Lung (tissue), 16 donors: ENCODE data around the gene MBD3. TPM values are rescaled to one million over a fixed set of nuclear protein-coding genes. Genes with fewer than 3 reads are reported as not detected.
"Not testable (repeated sequence)": the region's sequence is repeated elsewhere in the genome, so short reads cannot be mapped to it uniquely, and the experiment has no call there.

Experiments
- ATAC-seq: fragments of 200-7000 bp; cut with Tn5 transposase; one replicate; pipeline ENCODE4 v1.9.1; 2020; ENCODE audit warnings: moderate number of reproducible peaks; ENCODE audit not compliant: insufficient read depth, low FRiP score
- DNase-seq, 3 donors: peaks; one replicate each; pipeline ENCODE4 v3.0.0-alpha.2; 2013 to 2017
- H3K27ac ChIP-seq, 2 donors: one replicate each; pipeline ENCODE4 v1.5.1; 2013; ENCODE audit warnings: mild to moderate bottlenecking in 2 of 2, moderate library complexity in 2 of 2, control low read depth in 1 of 2, inconsistent platforms in 1 of 2, low read depth in 1 of 2, low read length in 1 of 2
- H3K27me3 ChIP-seq, 3 donors: one replicate each; pipeline ENCODE4 v1.5.1; 2013; ENCODE audit warnings: low read length in 2 of 3; ENCODE audit not compliant: control insufficient read depth in 3 of 3, insufficient read depth in 3 of 3
- H3K36me3 ChIP-seq, 4 donors: one replicate each; pipeline ENCODE4 v1.5.1; 2013; ENCODE audit warnings: low read length in 4 of 4, mild to moderate bottlenecking in 1 of 4, moderate library complexity in 1 of 4; ENCODE audit not compliant: control insufficient read depth in 4 of 4, insufficient read depth in 4 of 4
- H3K4me1 ChIP-seq, 5 donors: one replicate each; pipeline ENCODE4 v1.5.1; 2013; ENCODE audit warnings: low read length in 5 of 5, mild to moderate bottlenecking in 2 of 5, moderate library complexity in 1 of 5; ENCODE audit not compliant: control insufficient read depth in 5 of 5, insufficient read depth in 5 of 5
- H3K4me3 ChIP-seq: one replicate; pipeline ENCODE4 v1.5.1; 2013; ENCODE audit warnings: mild to moderate bottlenecking, control low read depth, moderate library complexity
- H3K9ac ChIP-seq, 2 donors: one replicate each; pipeline ENCODE4 v1.5.1; 2013; ENCODE audit warnings: low read length in 2 of 2, control low read depth in 1 of 2; ENCODE audit not compliant: insufficient read depth in 1 of 2
- H3K9me3 ChIP-seq, 4 donors: one replicate each; pipeline ENCODE4 v1.5.1; 2013; ENCODE audit warnings: low read length in 3 of 4, mild to moderate bottlenecking in 1 of 4, moderate library complexity in 1 of 4; ENCODE audit not compliant: control insufficient read depth in 4 of 4, insufficient read depth in 3 of 4
- CTCF ChIP-seq: IDR thresholded peaks from 2 replicates; pipeline ENCODE4 v1.5.1; 2012; ENCODE audit warnings: mild to moderate bottlenecking; ENCODE audit errors: control extremely low read depth, extremely low read depth
- WGBS, 2 donors: extraction: QIAGEN DNeasy Blood & Tissue Kit; methylation state at CpG; one replicate each; pipeline ENCODE4 v1.1.7; 2013; 5-methylcytosine and 5-hydroxymethylcytosine counted together
- long read RNA-seq, 5 donors: transcript quantifications; one replicate each; lab custom pipeline, GENCODE V29; 2026
- polyA plus RNA-seq, 2 donors: library from polyadenylated mRNA; stranded (reverse); fragments of 200-250 nt; gene quantifications; one replicate each; pipeline ENCODE4 v1.2.1, GENCODE V29; 2013
- total RNA-seq, 2 donors: library from RNA; depleted of rRNA in 1 of 2; stranded (reverse); fragments of >200 nt in 1 of 2; gene quantifications; one replicate each; pipeline ENCODE4 v1.2.1, GENCODE V29; 2014 to 2021
- donor health status: control.
- donor health status: control.
- donor health status: Bipolar disorder and iron deficiency.
- donor health status: healthy.
- donor health status: DM: yes; HTN: yes; CAD: no.

MBD3 gene
- 100 to 1,000 TPM in 1 of 2 donors, 10 to 100 TPM in 1; 48.1 to 102 TPM for total RNA-seq
- polyA plus RNA-seq, result 100 to 1,000 TPM in 1 of 2 donors, 10 to 100 TPM in 1; 74.8 to 129 TPM
- long read RNA-seq, donor 1, full-length matches to known transcripts, result 20 of 25 reads
- long read RNA-seq, donor 1, partial matches to known transcripts, result 5 of 25 reads
- long read RNA-seq, donor 1, other reads (novel, unspliced or antisense), result 0 of 25 reads
- long read RNA-seq, donor 2, full-length matches to known transcripts, result 6 of 6 reads
- long read RNA-seq, donor 2, partial matches to known transcripts, result 0 of 6 reads
- long read RNA-seq, donor 2, other reads (novel, unspliced or antisense), result 0 of 6 reads
- long read RNA-seq, donor 3, full-length matches to known transcripts, result 8 of 8 reads
- long read RNA-seq, donor 3, partial matches to known transcripts, result 0 of 8 reads
- long read RNA-seq, donor 3, other reads (novel, unspliced or antisense), result 0 of 8 reads
- long read RNA-seq, donor 4, full-length matches to known transcripts, result 3 of 3 reads
- long read RNA-seq, donor 4, partial matches to known transcripts, result 0 of 3 reads
- long read RNA-seq, donor 4, other reads (novel, unspliced or antisense), result 0 of 3 reads
- long read RNA-seq, donor 5, full-length matches to known transcripts, result 17 of 17 reads
- long read RNA-seq, donor 5, partial matches to known transcripts, result 0 of 17 reads
- long read RNA-seq, donor 5, other reads (novel, unspliced or antisense), result 0 of 17 reads

GRCh38 chr19:1592755-1593500, at the start of gene MBD3:
MBD3 (minus strand) TSS chr19:1592865; CDS start chr19:1592631, 234 bp downstream.
- Histone ChIP-seq H3K4me3 (peak within 1 kb of the TSS; percentile 75), H3K4me1 (peaks cover 0 to 12% (median 5%) of the 10 kb centered on the region in 5 donors), H3K27ac (peak within 1 kb of the TSS; percentile 96 to 99), H3K36me3 (peaks cover 9 to 14% (median 9%) of the 10 kb centered on the region in 4 donors), H3K9me3 (no peaks in the 10 kb centered on the region), H3K9ac (peak within 1 kb of the TSS; percentile 73 to 84), H3K27me3 (no peaks in the 10 kb centered on the region)
- ATAC-seq, result peak; percentile 93
- peak; percentile 93 to 96 (median 94) for DNase-seq
- 1 to 2% methylated on average over 41 to 68 of the region's 68 CpGs for WGBS, 2 donors
- TF ChIP-seq CTCF, result no peak

GRCh38 chr19:1640893-1641448, 48.3 kb upstream of the MBD3 start:
- H3K27ac ChIP-seq, H3K4me1 ChIP-seq, DNase-seq, H3K27me3 ChIP-seq, H3K4me3 ChIP-seq, H3K9me3 ChIP-seq, ATAC-seq, H3K9ac ChIP-seq: not testable (repeated sequence)
- WGBS, 2 donors, result 93 to 94% methylated on average over 10 of the region's 10 CpGs
- H3K36me3 ChIP-seq, result peaks cover 0 to 51% (median 21%) of the 10 kb centered on the region in 4 donors

GRCh38 chr19:1636325-1637236, 43.9 kb upstream of the MBD3 start:
- DNase-seq (no peak), ATAC-seq (no peak)
- no peak for TF ChIP-seq CTCF
- Histone ChIP-seq H3K36me3 (peaks cover 0 to 36% (median 21%) of the 10 kb centered on the region in 4 donors), H3K27me3 (no peaks in the 10 kb centered on the region), H3K27ac (no peak overlapping the region), H3K9ac (no peak overlapping the region), H3K4me1 (no peaks in the 10 kb centered on the region), H3K9me3 (no peaks in the 10 kb centered on the region), H3K4me3 (no peak overlapping the region)
- 95 to 96% methylated on average over 34 of the region's 34 CpGs for WGBS, 2 donors
